Measurements from ENCODE around the gene ANKRD1. TPM values are rescaled to one million over a fixed set of nuclear protein-coding genes. Genes with fewer than 3 reads are reported as not detected.

The ANKRD1 gene
- total RNA-seq, 1 experiment from 2014 or later = 75.7 TPM

GRCh38 chr10:90963331-90963730 is 42.4 kb upstream of the ANKRD1 start:
- Mint-ChIP-seq H3K9me3 (ENCODE audit: unreplicated experiment) (no peaks in the 10 kb centered on the region), H3K4me1 (ENCODE audit: low read depth, unreplicated experiment) (peaks cover 8% of the 10 kb centered on the region), H3K27me3 (ENCODE audit: insufficient read depth, unreplicated experiment) (no peaks in the 10 kb centered on the region), H3K27ac (ENCODE audit: unreplicated experiment) (no peak overlapping the region), H3K36me3 (ENCODE audit: insufficient read depth, unreplicated experiment) (no peaks in the 10 kb centered on the region), H3K4me3 (ENCODE audit: unreplicated experiment) (no peak overlapping the region)
- no peaks in the 10 kb centered on the region for H3K9me3 ChIP-seq
- no peak for DNase-seq
- ChIA-PET POLR2A (no interaction called here), CTCF (no interaction called here)
- H3K27me3 ChIP-seq (replicated peaks; ENCODE audit: control insufficient read depth, insufficient read depth, low read length) = no peaks in the 10 kb centered on the region
- no TSS peak for BruUV-seq (replicated peaks)
- intact Hi-C loops (cut with micrococcal nuclease; ENCODE audit: unreplicated experiment) = no loop called here
- no peaks in the 10 kb centered on the region for H3K36me3 ChIP-seq (ENCODE audit: control insufficient read depth, insufficient read depth, low read length)
- no peak overlapping the region for H3K4me3 ChIP-seq (ENCODE audit: low read depth, low read length)
- H3K4me1 ChIP-seq = peaks cover 11% of the 10 kb centered on the region
- TF ChIP-seq CTCF (IDR thresholded peaks at IDR 0.05; ENCODE audit: insufficient read depth in 1 of 2, low read depth in 1 of 2, low read length in 1 of 2, severe bottlenecking in 1 of 2, unreplicated experiment in 1 of 2) = no peak

- Mint-ChIP-seq H3K27me3 (ENCODE audit: insufficient read depth, unreplicated experiment) (no peaks in the 10 kb centered on the region), H3K27ac (ENCODE audit: unreplicated experiment) (no peak overlapping the region), H3K4me3 (ENCODE audit: unreplicated experiment) (no peak overlapping the region), H3K4me1 (ENCODE audit: low read depth, unreplicated experiment) (peaks cover 8% of the 10 kb centered on the region), H3K36me3 (ENCODE audit: insufficient read depth, unreplicated experiment) (no peaks in the 10 kb centered on the region), H3K9me3 (ENCODE audit: unreplicated experiment) (no peaks in the 10 kb centered on the region)
- no peaks in the 10 kb centered on the region for H3K36me3 ChIP-seq (ENCODE audit: control insufficient read depth, insufficient read depth, low read length)
- no peaks in the 10 kb centered on the region for H3K9me3 ChIP-seq
- POLR2A ChIA-PET = interaction anchor here (0.6 to 1.1 kb wide), 2 partner anchors 10 to 30 kb away, joined by 3 to 4 read pairs; no protein-coding TSS in a partner anchor
- intact Hi-C loops (cut with micrococcal nuclease; ENCODE audit: unreplicated experiment) = no loop called here
- no peak overlapping the region for H3K4me3 ChIP-seq (ENCODE audit: low read depth, low read length)
- no peaks in the 10 kb centered on the region for H3K27me3 ChIP-seq (replicated peaks; ENCODE audit: control insufficient read depth, insufficient read depth, low read length)
- BruUV-seq (replicated peaks) = no TSS peak
- CTCF ChIA-PET = interaction anchor here (1.1 kb wide), 1 partner anchor 29 kb away, joined by 3 read pairs; no protein-coding TSS in a partner anchor
- no peak for DNase-seq
- H3K4me1 ChIP-seq = peaks cover 11% of the 10 kb centered on the region
- no peak for TF ChIP-seq CTCF (IDR thresholded peaks at IDR 0.05; ENCODE audit: insufficient read depth in 1 of 2, low read depth in 1 of 2, low read length in 1 of 2, severe bottlenecking in 1 of 2, unreplicated experiment in 1 of 2)
Observed at GRCh38 chr10:90960355-90960814, 39.5 kb upstream of the ANKRD1 start.

GRCh38 chr10:90959826-90960225 is 38.9 kb upstream of the ANKRD1 start:
- Mint-ChIP-seq H3K27ac (ENCODE audit: unreplicated experiment) (no peak overlapping the region), H3K9me3 (ENCODE audit: unreplicated experiment) (no peaks in the 10 kb centered on the region), H3K4me3 (ENCODE audit: unreplicated experiment) (no peak overlapping the region), H3K4me1 (ENCODE audit: low read depth, unreplicated experiment) (peaks cover 8% of the 10 kb centered on the region), H3K36me3 (ENCODE audit: insufficient read depth, unreplicated experiment) (no peaks in the 10 kb centered on the region), H3K27me3 (ENCODE audit: insufficient read depth, unreplicated experiment) (no peaks in the 10 kb centered on the region)
- H3K9me3 ChIP-seq = no peaks in the 10 kb centered on the region
- ChIA-PET POLR2A (interaction anchor here (1.1 kb wide), 1 partner anchor 29 kb away, joined by 3 read pairs; no protein-coding TSS in a partner anchor), CTCF (no interaction called here)
- intact Hi-C loops (cut with micrococcal nuclease; ENCODE audit: unreplicated experiment) = no loop called here
- no TSS peak for BruUV-seq (replicated peaks)
- H3K36me3 ChIP-seq (ENCODE audit: control insufficient read depth, insufficient read depth, low read length) = no peaks in the 10 kb centered on the region
- H3K4me3 ChIP-seq (ENCODE audit: low read depth, low read length) = no peak overlapping the region
- peaks cover 11% of the 10 kb centered on the region for H3K4me1 ChIP-seq
- no peak for DNase-seq
- no peaks in the 10 kb centered on the region for H3K27me3 ChIP-seq (replicated peaks; ENCODE audit: control insufficient read depth, insufficient read depth, low read length)
- no peak for TF ChIP-seq CTCF (IDR thresholded peaks at IDR 0.05; ENCODE audit: insufficient read depth in 1 of 2, low read depth in 1 of 2, low read length in 1 of 2, severe bottlenecking in 1 of 2, unreplicated experiment in 1 of 2)
